ENCODE results near the gene MUTYH. TPM values are rescaled to one million over a fixed set of nuclear protein-coding genes. Genes with fewer than 3 reads are reported as not detected.

The MUTYH gene
- total and polyA plus RNA-seq, 8 donors, result 9.5 to 44.2 (median 12.8) TPM

- WGBS, 2 donors, result 22% methylated on average over 7 of the region's 7 CpGs
- Histone ChIP-seq H3K27ac (no peak overlapping the region), H3K36me3 (no peaks in the 10 kb centered on the region), H3K27me3 (no peaks in the 10 kb centered on the region), H3K9me3 (no peaks in the 10 kb centered on the region), H3K4me3 (no peak overlapping the region), H3K4me1 (no peaks in the 10 kb centered on the region)
- peak in 2 of 4 donors; percentile 43 to 51 for TF ChIP-seq CTCF (IDR thresholded peaks at IDR 0.05)
- peak in 3 of 6 donors; percentile 46 to 66 (median 49) for DNase-seq
- FAIRE-seq, result peak; percentile 88
- ATAC-seq, result peak; percentile 85 to 94 (median 92)
- intact Hi-C loops (cut with DNase I), result loop anchor here (5.0 to 10.0 kb wide), 2 partner anchors 125 to 132 kb away; partner anchors contain the start of gene TESK2 (in 2 of the 3)
These were observed 19.8 kb upstream of the MUTYH start for GRCh38 chr1:45359882-45360513.

- H3K9me3 ChIP-seq, result no peaks in the 10 kb centered on the region
- H3K27me3 ChIP-seq, result no peaks in the 10 kb centered on the region
- intact Hi-C loops (cut with DNase I), result no loop called here
- DNase-seq (no peak), FAIRE-seq (no peak), ATAC-seq (no peak)
- 67 to 76% methylated on average over 4 of the region's 4 CpGs for WGBS, 2 donors
- no peak overlapping the region for H3K27ac ChIP-seq
- H3K4me1 ChIP-seq, result no peaks in the 10 kb centered on the region
- TF ChIP-seq CTCF (IDR thresholded peaks at IDR 0.05), result no peak
- H3K4me3 ChIP-seq, result no peak overlapping the region
- H3K36me3 ChIP-seq, result no peaks in the 10 kb centered on the region
These were observed 15.9 kb upstream of the MUTYH start for GRCh38 chr1:45356186-45356585.

GRCh38 chr1:45355683-45356082, 15.4 kb upstream of the MUTYH start:
- DNase-seq, result no peak

GRCh38 chr1:45354838-45355237, 14.6 kb upstream of the MUTYH start:
- Histone ChIP-seq H3K4me3 (no peak overlapping the region), H3K27me3 (no peaks in the 10 kb centered on the region), H3K27ac (no peak overlapping the region), H3K36me3 (no peaks in the 10 kb centered on the region), H3K4me1 (no peaks in the 10 kb centered on the region), H3K9me3 (no peaks in the 10 kb centered on the region)
- intact Hi-C loops (cut with DNase I), result no loop called here
- TF ChIP-seq CTCF (IDR thresholded peaks at IDR 0.05), result no peak
- FAIRE-seq (no peak), DNase-seq (no peak), ATAC-seq (no peak)
- 85 to 92% methylated on average over 4 of the region's 4 CpGs for WGBS, 2 donors

More at GRCh38 chr1:45355683-45356082, 15.4 kb upstream of the MUTYH start:
- Histone ChIP-seq H3K9me3 (no peaks in the 10 kb centered on the region), H3K27ac (no peak overlapping the region), H3K36me3 (no peaks in the 10 kb centered on the region), H3K4me3 (no peak overlapping the region), H3K27me3 (no peaks in the 10 kb centered on the region), H3K4me1 (no peaks in the 10 kb centered on the region)
- TF ChIP-seq CTCF (IDR thresholded peaks at IDR 0.05), result no peak
- intact Hi-C loops (cut with DNase I), result no loop called here
- FAIRE-seq, result no peak
- 63 to 65% methylated on average over 2 of the region's 2 CpGs for WGBS, 2 donors
- no peak for ATAC-seq

GRCh38 chr1:45353685-45354084, 13.4 kb upstream of the MUTYH start:
- Histone ChIP-seq H3K4me1 (peaks cover 0 to 3% (median 0%) of the 10 kb centered on the region in 3 donors), H3K4me3 (no peak overlapping the region), H3K27me3 (no peaks in the 10 kb centered on the region), H3K9me3 (no peaks in the 10 kb centered on the region), H3K27ac (no peak overlapping the region), H3K36me3 (no peaks in the 10 kb centered on the region)
- FAIRE-seq (no peak), DNase-seq (no peak), ATAC-seq (no peak)
- intact Hi-C loops (cut with DNase I), result no loop called here
- no peak for TF ChIP-seq CTCF (IDR thresholded peaks at IDR 0.05)
- WGBS, 2 donors, result 84 to 86% methylated on average over 2 of the region's 2 CpGs
